ENCODE data around the gene EHBP1.

EHBP1 gene

GRCh38 chr2:62660087-62660486, 45.4 kb upstream of the EHBP1 start:
- no peak overlapping the region for H3K27ac ChIP-seq (ENCODE audit: low read depth, low read length, poor library complexity, severe bottlenecking)

GRCh38 chr2:62660582-62661262, 44.8 kb upstream of the EHBP1 start:
- H3K27ac ChIP-seq (ENCODE audit: low read depth, low read length, poor library complexity, severe bottlenecking): no peak overlapping the region
- no peak overlapping the region for H3K4me2 ChIP-seq (ENCODE audit: low read length)
- no peak overlapping the region for H3K4me3 ChIP-seq (ENCODE audit: low read depth, low read length, poor library complexity, severe bottlenecking)
- H3K9me2 ChIP-seq (ENCODE audit: low read depth, low read length): no peaks in the 10 kb centered on the region
- no peaks in the 10 kb centered on the region for H3K36me3 ChIP-seq (ENCODE audit: insufficient read depth, low read length)
- H3K79me2 ChIP-seq (ENCODE audit: insufficient read depth, low read length): no peaks in the 10 kb centered on the region
- no peak overlapping the region for H2AFZ ChIP-seq (ENCODE audit: low read length)
- no peaks in the 10 kb centered on the region for H3F3A ChIP-seq (ENCODE audit: insufficient read depth, low read length)
- H3K9ac ChIP-seq (ENCODE audit: low read length): no peak overlapping the region
- no peak for TF ChIP-seq CTCF (IDR thresholded peaks at IDR 0.05; ENCODE audit: low read length)
- TF ChIP-seq EZH2 (IDR thresholded peaks at IDR 0.05; ENCODE audit: borderline replicate concordance, low read length): no peak
- H3K9me3 ChIP-seq (ENCODE audit: low read length): no peaks in the 10 kb centered on the region
- H3K27me3 ChIP-seq (ENCODE audit: insufficient read depth, low read length): no peaks in the 10 kb centered on the region
- H3K4me1 ChIP-seq (ENCODE audit: insufficient read depth, low read length, severe bottlenecking): no peaks in the 10 kb centered on the region
- H4K20me1 ChIP-seq (ENCODE audit: insufficient read depth, low read length): no peaks in the 10 kb centered on the region

More at GRCh38 chr2:62660087-62660486, 45.4 kb upstream of the EHBP1 start:
- TF ChIP-seq EZH2 (IDR thresholded peaks at IDR 0.05; ENCODE audit: borderline replicate concordance, low read length) (no peak), CTCF (IDR thresholded peaks at IDR 0.05; ENCODE audit: low read length) (no peak)
- no peak overlapping the region for H3K4me2 ChIP-seq (ENCODE audit: low read length)
- H3K4me1 ChIP-seq (ENCODE audit: insufficient read depth, low read length, severe bottlenecking): no peaks in the 10 kb centered on the region
- H3K9me2 ChIP-seq (ENCODE audit: low read depth, low read length): no peaks in the 10 kb centered on the region
- no peaks in the 10 kb centered on the region for H3K27me3 ChIP-seq (ENCODE audit: insufficient read depth, low read length)
- H3K9me3 ChIP-seq (ENCODE audit: low read length): no peaks in the 10 kb centered on the region
- H3F3A ChIP-seq (ENCODE audit: insufficient read depth, low read length): no peaks in the 10 kb centered on the region
- H3K4me3 ChIP-seq (ENCODE audit: low read depth, low read length, poor library complexity, severe bottlenecking): no peak overlapping the region
- H3K9ac ChIP-seq (ENCODE audit: low read length): no peak overlapping the region
- H3K36me3 ChIP-seq (ENCODE audit: insufficient read depth, low read length): no peaks in the 10 kb centered on the region
- H4K20me1 ChIP-seq (ENCODE audit: insufficient read depth, low read length): no peaks in the 10 kb centered on the region
- no peak overlapping the region for H2AFZ ChIP-seq (ENCODE audit: low read length)
- H3K79me2 ChIP-seq (ENCODE audit: insufficient read depth, low read length): no peaks in the 10 kb centered on the region

GRCh38 chr2:62661263-62661635, 44.3 kb upstream of the EHBP1 start:
- Histone ChIP-seq H4K20me1 (ENCODE audit: insufficient read depth, low read length) (no peaks in the 10 kb centered on the region), H3K9ac (ENCODE audit: low read length) (no peak overlapping the region), H3K27me3 (ENCODE audit: insufficient read depth, low read length) (no peaks in the 10 kb centered on the region), H3K9me2 (ENCODE audit: low read depth, low read length) (no peaks in the 10 kb centered on the region), H3K36me3 (ENCODE audit: insufficient read depth, low read length) (no peaks in the 10 kb centered on the region), H3K79me2 (ENCODE audit: insufficient read depth, low read length) (no peaks in the 10 kb centered on the region), H3K9me3 (ENCODE audit: low read length) (no peaks in the 10 kb centered on the region), H3K4me3 (ENCODE audit: low read depth, low read length, poor library complexity, severe bottlenecking) (no peak overlapping the region), H2AFZ (ENCODE audit: low read length) (no peak overlapping the region), H3K4me2 (ENCODE audit: low read length) (no peak overlapping the region), H3F3A (ENCODE audit: insufficient read depth, low read length) (no peaks in the 10 kb centered on the region), H3K27ac (ENCODE audit: low read depth, low read length, poor library complexity, severe bottlenecking) (no peak overlapping the region), H3K4me1 (ENCODE audit: insufficient read depth, low read length, severe bottlenecking) (no peaks in the 10 kb centered on the region)
- TF ChIP-seq EZH2 (IDR thresholded peaks at IDR 0.05; ENCODE audit: borderline replicate concordance, low read length): no peak
- no peak for TF ChIP-seq CTCF (IDR thresholded peaks at IDR 0.05; ENCODE audit: low read length)
